Measurements from ENCODE around the gene CHAF1A.

Gene CHAF1A

DNA sequence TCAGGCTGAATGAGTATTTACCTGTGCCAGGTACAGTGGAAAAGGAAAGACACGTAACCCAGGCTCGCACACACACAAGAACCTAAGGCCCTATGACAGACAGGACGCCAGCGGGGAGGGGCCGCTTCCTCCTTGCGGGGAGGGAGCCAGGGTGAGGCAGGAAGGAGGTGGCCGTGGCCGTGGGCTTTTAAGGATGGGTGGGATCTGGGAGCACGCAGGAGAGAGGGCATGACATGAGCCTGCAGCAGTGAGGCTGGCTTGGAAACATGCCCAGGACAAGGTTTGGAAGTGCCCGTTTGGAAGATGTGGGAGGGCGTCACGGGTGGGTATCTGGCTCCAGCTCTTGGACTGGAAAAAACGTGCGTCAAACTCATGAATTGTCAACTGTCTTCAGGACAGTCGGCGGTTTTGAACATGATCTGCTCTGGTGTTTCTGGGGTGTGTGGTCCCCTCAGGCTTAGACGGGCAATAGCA lies 22.1 kb upstream of the CHAF1A start:
- no peak for DNase-seq (ENCODE audit: low read depth)

DNA sequence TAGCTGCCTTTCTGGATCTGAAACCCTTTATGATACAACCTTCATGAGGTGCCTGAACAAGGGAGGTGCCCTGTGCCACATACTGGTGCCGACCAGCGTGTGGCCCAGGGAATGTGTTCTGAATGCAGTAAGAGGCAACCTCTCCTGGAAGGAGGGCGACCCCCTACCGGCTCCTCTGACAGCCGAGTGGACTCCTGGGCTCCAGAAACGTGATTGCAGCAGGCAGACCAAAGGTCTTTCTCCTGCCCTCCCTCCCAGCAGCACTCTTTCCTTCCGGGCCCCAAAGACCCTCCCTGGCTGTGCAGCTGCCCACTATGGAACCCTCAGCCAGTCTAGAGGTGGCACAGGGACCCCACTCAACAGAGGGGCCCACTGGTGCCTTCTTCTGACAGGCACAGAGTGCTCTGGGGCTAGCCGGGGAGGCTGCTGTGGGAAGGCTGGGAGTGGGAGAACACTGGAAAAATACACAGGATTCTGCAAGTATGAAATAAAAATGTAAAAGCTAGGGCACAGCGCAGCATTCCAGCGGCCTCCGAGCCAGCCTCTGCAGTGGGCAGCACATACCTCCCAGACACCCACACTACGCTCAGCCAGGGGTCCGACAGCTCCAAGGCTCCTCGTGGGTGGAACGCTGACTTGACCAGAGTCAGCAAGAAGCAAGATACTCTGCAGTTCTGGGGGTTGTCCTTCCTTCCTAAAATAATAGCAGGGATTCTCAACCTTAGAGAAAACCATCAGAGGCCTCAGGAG lies 17.0 kb upstream of the CHAF1A start:
- no peak for DNase-seq (ENCODE audit: low read depth)

DNA sequence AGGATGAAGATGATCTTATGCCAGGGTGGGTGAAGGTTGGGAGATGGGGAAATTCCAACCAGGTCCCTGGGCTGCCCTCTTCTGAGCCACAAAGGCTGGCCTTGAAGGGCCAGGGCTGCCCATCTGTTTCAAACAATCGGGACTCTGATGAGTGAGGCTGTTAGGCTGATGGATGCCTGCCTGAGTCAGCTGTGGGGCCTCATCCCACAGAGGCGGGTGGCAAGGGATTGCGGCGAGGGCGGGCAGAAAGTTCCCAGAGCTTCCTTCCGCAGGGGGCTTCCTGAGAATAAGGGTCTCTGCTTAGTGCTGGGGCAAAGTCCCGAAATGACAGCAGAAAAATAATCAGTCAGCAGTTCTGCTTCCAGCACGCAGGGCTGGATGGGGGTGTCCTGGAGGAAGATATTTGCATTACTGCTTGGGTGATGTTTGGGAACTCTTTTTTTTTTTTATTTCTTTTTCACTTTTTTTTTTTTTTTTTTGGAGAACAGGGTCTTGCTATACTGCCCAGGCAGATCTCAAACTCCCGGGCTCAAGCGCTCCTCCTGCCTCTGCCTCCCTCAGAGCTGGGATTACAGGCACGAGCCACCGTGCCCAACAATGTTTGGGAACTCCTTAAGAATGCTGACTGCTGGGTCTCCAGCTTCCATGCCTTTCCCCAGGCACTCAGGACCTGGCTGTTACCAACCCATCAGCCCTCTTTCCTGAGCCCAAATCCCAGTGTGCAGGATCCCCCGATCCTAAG lies 16.2 kb upstream of the CHAF1A start:
- DNase-seq (ENCODE audit: low read depth): no peak

GRCh38 chr19:4388337-4389063 lies 13.9 kb upstream of the CHAF1A start:
- DNase-seq (ENCODE audit: low read depth): no peak

- no peak for DNase-seq (ENCODE audit: low read depth)
Measured at GRCh38 chr19:4389064-4389375, 13.4 kb upstream of the CHAF1A start.

GRCh38 chr19:4389511-4390016 lies 12.9 kb upstream of the CHAF1A start:
- DNase-seq (ENCODE audit: low read depth): no peak

- no peak for DNase-seq (ENCODE audit: low read depth)
Measured at GRCh38 chr19:4390017-4390566, 12.3 kb upstream of the CHAF1A start.

- DNase-seq (ENCODE audit: low read depth): no peak
Measured at GRCh38 chr19:4390567-4391305, 11.7 kb upstream of the CHAF1A start.

DNA sequence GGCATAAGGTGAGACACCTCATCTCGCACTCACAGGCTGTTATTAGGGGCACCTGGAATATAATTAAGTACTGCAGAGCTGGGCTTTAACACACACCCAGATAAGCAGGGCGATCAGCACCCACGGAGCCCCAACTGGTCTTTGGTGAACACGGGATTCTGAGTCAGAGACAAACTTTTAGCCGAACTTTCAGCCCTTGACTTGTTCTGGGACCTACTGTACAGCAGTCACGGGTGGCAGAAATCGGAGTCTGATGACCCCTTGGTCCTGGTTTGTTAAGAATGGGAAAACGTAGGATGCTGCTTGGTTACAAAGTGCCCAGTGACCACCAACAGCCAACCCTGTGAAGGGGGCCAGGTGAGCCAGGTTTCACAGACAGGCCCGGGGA lies 11.1 kb upstream of the CHAF1A start:
- DNase-seq (ENCODE audit: low read depth): no peak

- no peak for DNase-seq (ENCODE audit: low read depth)
Measured at GRCh38 chr19:4391701-4392483, 10.5 kb upstream of the CHAF1A start.

- DNase-seq (ENCODE audit: low read depth): no peak
Measured at GRCh38 chr19:4393947-4394590, 8.4 kb upstream of the CHAF1A start.

DNA sequence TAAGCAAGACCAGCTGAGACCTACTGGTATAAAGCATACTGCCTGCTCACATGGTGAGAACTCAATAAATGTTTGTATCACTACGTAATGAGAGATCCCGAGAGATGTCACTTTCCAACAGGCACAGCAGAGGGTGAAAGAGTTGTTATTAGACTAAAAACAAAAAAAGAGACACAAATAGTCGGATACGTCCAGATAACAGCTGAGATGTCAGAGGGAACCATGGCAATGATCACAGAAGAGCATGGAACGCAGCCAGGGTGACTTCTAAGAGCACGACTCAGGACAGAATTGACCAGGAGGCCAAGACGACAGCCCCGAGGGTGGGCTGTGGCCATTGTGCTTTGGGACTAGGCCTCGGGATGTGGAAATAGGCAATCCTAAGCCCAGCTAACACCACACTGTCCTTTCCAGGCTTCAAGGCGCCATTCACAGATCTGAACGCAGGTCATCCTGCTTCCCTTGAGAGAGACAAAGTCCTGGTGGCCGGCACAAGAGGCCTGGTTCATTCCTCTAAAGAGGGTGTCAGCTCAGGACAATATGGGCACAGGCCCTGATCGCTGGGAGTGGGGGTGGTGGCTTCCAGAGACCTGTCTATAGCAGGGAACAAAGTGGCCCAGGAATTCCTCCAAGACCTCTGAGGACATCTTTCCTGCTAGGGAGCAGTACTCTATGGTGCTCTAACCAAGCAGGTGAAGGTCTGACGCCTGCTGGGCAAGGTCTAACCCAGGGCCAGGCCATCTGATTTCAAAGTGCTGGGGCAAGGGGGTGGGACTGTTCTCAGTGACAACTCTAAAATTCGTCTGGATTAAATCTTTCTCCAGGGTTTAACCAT lies 5.3 kb upstream of the CHAF1A start:
- no peak for DNase-seq (ENCODE audit: low read depth)

GRCh38 chr19:4399812-4400134 lies 2.7 kb upstream of the CHAF1A start:
- DNase-seq (ENCODE audit: low read depth): no peak

DNA sequence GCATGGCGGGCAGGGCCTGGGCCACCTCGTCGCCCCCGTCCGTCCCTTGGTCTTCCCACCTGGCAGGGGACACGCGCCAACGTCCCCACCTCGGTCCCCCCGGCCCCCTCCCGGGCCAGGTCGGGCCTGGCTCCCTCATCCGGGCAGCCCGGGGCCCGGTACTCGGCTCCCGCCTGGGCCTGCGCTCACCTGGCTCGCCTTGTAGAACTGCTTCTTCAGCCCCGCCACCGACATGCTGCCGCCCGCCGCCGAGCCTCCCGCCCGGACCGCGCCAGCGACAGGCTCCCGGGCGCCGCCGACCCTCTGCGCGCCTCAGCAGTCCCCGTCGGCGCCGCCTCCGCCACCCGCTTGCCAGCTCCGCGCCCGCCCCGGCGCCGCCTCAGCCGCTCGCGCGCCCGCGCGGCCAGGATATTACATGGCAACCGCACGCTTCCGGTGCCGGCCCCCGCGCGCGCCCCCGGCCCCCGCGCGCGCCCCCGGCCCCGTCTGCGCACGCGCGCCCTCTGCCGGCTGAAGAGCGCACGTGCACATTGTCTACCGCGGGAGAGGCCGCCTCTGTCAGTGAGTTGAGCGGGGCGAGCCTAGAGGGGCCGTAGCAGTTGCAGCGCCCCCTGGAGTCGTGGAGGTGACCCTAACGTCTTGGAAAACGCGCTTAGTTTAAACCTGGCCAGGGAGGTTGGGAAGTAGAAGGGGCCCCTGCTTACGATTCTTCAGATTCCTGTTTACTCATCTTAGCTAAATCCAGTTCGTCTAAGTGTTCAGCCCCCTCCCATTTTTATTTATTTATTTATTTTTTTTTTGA lies 2.1 kb upstream of the CHAF1A start, which contains the start of gene SH3GL1:
SH3GL1 (minus strand) TSS at position 413 of the 802 bp plus-strand sequence; CDS start at position 234, 179 bp downstream.
- peak; percentile 90 for DNase-seq (ENCODE audit: low read depth)

DNA sequence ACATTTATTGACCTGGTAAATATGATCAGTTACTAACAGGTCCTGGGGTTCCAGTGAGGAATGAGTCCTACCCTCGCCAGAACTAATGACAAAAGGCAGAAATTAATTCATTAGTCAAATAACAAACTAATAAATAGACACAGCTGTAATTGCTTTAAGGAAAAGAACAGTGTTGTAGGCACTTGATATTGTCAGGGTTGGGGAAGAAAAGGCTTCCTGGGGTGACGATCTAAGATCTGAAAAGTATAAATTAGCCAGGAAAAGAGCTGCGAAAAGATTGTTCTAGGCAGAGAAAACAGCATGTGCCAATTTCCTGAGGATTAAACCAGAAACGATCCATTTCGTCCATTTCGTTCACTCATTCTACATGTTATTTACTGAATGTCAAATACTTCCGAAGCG lies 670 bp upstream of the CHAF1A start:
- no peak for DNase-seq (ENCODE audit: low read depth)

GRCh38 chr19:4403005-4403761 lies 743 bp downstream of the CHAF1A start:
- DNase-seq (ENCODE audit: low read depth): no peak

GRCh38 chr19:4405977-4406376 lies 3.5 kb downstream of the CHAF1A start:
- no peak for DNase-seq (ENCODE audit: low read depth)

DNA sequence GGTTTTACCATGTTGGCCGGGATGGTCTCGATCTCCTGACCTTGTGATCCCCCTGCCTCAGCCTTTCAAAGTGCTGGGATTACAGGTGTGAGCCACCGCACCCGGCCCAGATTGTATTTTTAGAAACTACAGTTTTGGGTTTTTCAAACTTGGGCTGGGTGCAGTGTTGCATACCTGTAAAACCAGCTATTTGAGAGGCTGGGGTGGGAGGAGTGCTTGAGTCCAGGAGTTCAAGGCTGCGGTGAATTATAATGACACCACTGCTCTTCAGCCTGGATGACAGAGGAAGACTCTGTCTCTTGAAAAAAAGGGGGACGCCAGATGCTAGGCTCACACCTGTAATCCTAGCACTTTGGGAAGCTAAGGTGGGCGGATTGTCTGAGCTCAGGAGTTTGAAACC lies 4.2 kb downstream of the CHAF1A start:
- no peak for DNase-seq (ENCODE audit: low read depth)

Data from activated T-cell treated with anti-CD3 and anti-CD28 coated beads for 48 hours (primary cell).